ENCODE data around the gene B3GALT4. TPM values are rescaled to one million over a fixed set of nuclear protein-coding genes. Genes with fewer than 3 reads are reported as not detected.

The B3GALT4 gene
- total and polyA plus RNA-seq, 2 of the 13 experiments (the other 11 are each of a cell fraction or from before 2014, with no cell fraction given): 0.04 to 0.27 TPM

DNA sequence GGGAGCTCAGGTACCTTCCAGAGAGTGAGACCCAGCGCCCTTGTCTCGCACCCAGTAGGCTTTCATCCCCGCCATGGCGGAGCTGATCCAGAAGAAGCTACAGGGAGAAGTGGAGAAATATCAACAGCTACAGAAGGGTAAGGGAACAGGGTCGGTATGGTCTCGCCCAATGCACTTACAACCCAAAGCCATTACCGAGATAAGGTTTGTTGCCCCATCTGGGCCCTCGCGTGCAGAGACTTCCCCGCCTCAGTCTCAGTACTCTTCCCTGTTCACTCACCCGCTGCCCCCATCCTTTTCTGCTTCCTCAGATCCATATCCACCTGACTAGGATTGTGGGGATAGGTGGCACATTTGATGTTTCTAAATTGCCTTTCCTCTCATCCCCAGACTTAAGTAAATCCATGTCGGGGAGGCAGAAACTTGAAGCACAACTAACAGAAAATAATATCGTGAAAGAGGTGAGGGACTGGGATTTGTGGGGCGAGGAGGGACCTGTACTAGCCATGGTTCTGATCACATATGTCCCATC, 12.9 kb downstream of the B3GALT4 start (continued):
- TF ChIP-seq, protein P1, sequence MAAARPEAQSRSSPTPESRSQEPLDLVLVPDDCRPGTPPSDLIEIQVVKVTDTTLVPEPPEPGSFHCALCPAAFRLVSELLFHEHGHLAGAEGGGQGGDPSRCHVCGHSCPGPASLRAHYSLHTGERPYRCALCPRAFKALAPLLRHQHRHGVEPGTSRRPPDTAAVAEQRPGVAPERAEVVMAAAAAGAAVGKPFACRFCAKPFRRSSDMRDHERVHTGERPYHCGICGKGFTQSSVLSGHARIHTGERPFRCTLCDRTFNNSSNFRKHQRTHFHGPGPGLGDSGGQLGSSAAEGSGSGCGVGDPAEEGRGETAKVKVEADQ (CRISPR knock-in tag; IDR thresholded peaks at IDR 0.05; ENCODE audit: borderline replicate concordance): no peak
- no peak for TF ChIP-seq ZNF44 (CRISPR knock-in tag; IDR thresholded peaks at IDR 0.05)
- TF ChIP-seq ZNF468 (CRISPR knock-in tag; IDR thresholded peaks at IDR 0.05): no peak
- TF ChIP-seq ZSCAN29 (CRISPR knock-in tag; conservative IDR thresholded peaks at IDR 0.05): no peak
- no peak for TF ChIP-seq ZNF891 (CRISPR knock-in tag; IDR thresholded peaks at IDR 0.05)
- TF ChIP-seq HNRNPL (IDR thresholded peaks at IDR 0.05; ENCODE audit: low read depth, low read length): no peak
- no peak; the same call in 1 of the 2 replicates for TF ChIP-seq SMAD1 (CRISPR knock-in tag; IDR thresholded peaks at IDR 0.05; ENCODE audit: borderline replicate concordance, low read depth)
- TF ChIP-seq, protein P2, sequence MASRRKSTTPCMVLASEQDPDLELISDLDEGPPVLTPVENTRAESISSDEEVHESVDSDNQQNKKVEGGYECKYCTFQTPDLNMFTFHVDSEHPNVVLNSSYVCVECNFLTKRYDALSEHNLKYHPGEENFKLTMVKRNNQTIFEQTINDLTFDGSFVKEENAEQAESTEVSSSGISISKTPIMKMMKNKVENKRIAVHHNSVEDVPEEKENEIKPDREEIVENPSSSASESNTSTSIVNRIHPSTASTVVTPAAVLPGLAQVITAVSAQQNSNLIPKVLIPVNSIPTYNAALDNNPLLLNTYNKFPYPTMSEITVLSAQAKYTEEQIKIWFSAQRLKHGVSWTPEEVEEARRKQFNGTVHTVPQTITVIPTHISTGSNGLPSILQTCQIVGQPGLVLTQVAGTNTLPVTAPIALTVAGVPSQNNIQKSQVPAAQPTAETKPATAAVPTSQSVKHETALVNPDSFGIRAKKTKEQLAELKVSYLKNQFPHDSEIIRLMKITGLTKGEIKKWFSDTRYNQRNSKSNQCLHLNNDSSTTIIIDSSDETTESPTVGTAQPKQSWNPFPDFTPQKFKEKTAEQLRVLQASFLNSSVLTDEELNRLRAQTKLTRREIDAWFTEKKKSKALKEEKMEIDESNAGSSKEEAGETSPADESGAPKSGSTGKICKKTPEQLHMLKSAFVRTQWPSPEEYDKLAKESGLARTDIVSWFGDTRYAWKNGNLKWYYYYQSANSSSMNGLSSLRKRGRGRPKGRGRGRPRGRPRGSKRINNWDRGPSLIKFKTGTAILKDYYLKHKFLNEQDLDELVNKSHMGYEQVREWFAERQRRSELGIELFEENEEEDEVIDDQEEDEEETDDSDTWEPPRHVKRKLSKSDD (CRISPR knock-in tag; IDR thresholded peaks at IDR 0.05; ENCODE audit: low read depth): no peak
- TF ChIP-seq ZNF101 (CRISPR knock-in tag; IDR thresholded peaks at IDR 0.05; ENCODE audit: borderline replicate concordance, low read depth): no peak
- no peak for TF ChIP-seq SMARCC2 (IDR thresholded peaks at IDR 0.05)
- peak; percentile 3; the same call in 1 of the 2 replicates for TF ChIP-seq PHF21A (CRISPR knock-in tag; IDR thresholded peaks at IDR 0.05)
- no peak for TF ChIP-seq STAG1 (CRISPR knock-in tag; IDR thresholded peaks at IDR 0.05)
- no peak for TF ChIP-seq MAF1 (CRISPR knock-in tag; IDR thresholded peaks at IDR 0.05; ENCODE audit: borderline replicate concordance)
- TF ChIP-seq ZBTB26 (CRISPR knock-in tag; IDR thresholded peaks at IDR 0.05; ENCODE audit: borderline replicate concordance): no peak
- peak; percentile 19; the same call in 1 of the 2 replicates for TF ChIP-seq ZNF709 (CRISPR knock-in tag; IDR thresholded peaks at IDR 0.05)
- TF ChIP-seq, protein P3, sequence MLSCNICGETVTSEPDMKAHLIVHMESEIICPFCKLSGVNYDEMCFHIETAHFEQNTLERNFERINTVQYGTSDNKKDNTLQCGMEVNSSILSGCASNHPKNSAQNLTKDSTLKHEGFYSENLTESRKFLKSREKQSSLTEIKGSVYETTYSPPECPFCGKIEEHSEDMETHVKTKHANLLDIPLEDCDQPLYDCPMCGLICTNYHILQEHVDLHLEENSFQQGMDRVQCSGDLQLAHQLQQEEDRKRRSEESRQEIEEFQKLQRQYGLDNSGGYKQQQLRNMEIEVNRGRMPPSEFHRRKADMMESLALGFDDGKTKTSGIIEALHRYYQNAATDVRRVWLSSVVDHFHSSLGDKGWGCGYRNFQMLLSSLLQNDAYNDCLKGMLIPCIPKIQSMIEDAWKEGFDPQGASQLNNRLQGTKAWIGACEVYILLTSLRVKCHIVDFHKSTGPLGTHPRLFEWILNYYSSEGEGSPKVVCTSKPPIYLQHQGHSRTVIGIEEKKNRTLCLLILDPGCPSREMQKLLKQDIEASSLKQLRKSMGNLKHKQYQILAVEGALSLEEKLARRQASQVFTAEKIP (CRISPR knock-in tag; IDR thresholded peaks at IDR 0.05; ENCODE audit: borderline replicate concordance): no peak
- TF ChIP-seq HMGXB4 (CRISPR knock-in tag; IDR thresholded peaks at IDR 0.05; ENCODE audit: borderline replicate concordance in 1 of 2, low read depth in 1 of 2): peak in 1 of 2 experiments; percentile 18; a peak in 1 of 4 replicates
